Measurements from ENCODE around the gene ZBTB46. TPM values are rescaled to one million over a fixed set of nuclear protein-coding genes. Genes with fewer than 3 reads are reported as not detected.

The ZBTB46 gene
- total RNA-seq, 1 experiment from 2014 or later, result 3.6 TPM

- Histone ChIP-seq H3K79me2 (ENCODE audit: low read depth) (peaks cover 2% of the 10 kb centered on the region; the same call in 1 of the 2 replicates), H3K36me3 (ENCODE audit: low read depth) (no peaks in the 10 kb centered on the region), H3K9me2 (ENCODE audit: insufficient read depth) (no peaks in the 10 kb centered on the region), H3K4me1 (replicated peaks; ENCODE audit: insufficient read depth) (peaks cover 1% of the 10 kb centered on the region; the same call in 1 of the 2 replicates), H3K27ac (no peak overlapping the region), H3K4me3 (no peak overlapping the region), H2AFZ (no peak overlapping the region), H4K20me1 (ENCODE audit: insufficient read depth) (0 out of 2 replicates have a peak, but pooled peaks cover 5% of the 10 kb centered on the region), H3K4me2 (no peak overlapping the region), H3K9me3 (ENCODE audit: insufficient read depth, low read depth) (no peaks in the 10 kb centered on the region), H3K27me3 (ENCODE audit: insufficient read depth, low read depth) (no peaks in the 10 kb centered on the region), H3F3A (ENCODE audit: insufficient read depth, low read depth) (peaks cover 40% of the 10 kb centered on the region; the same call in 1 of the 2 replicates)
- BruUV-seq (replicated peaks), result no TSS peak
- POLR2A ChIA-PET (ENCODE audit: unreplicated experiment), result no interaction called here
- DNase-seq, result no peak
- TF ChIP-seq CTCF (conservative IDR thresholded peaks at IDR 0.05) (no peak), EZH2 (IDR thresholded peaks at IDR 0.05; ENCODE audit: low read depth) (no peak)
- CTCF ChIA-PET, result no interaction called here
- intact Hi-C loops (cut with micrococcal nuclease; ENCODE audit: unreplicated experiment), result no loop called here
Measured at GRCh38 chr20:63746751-63747315, 84.2 kb downstream of the ZBTB46 start.

- intact Hi-C loops (cut with micrococcal nuclease; ENCODE audit: unreplicated experiment), result no loop called here
- peaks cover 5% of the 10 kb centered on the region; the same call in 1 of the 2 replicates for H4K20me1 ChIP-seq (ENCODE audit: insufficient read depth)
- ChIA-PET POLR2A (ENCODE audit: unreplicated experiment) (no interaction called here), CTCF (interaction anchor here (0.7 kb wide), 1 partner anchor 39 kb away, joined by 3 read pairs; the partner anchor contains the start of genes ARFRP1 and ZGPAT)
- H3K27me3 ChIP-seq (ENCODE audit: insufficient read depth, low read depth), result no peaks in the 10 kb centered on the region
- no peak overlapping the region for H3K4me2 ChIP-seq
- H2AFZ ChIP-seq, result no peak overlapping the region
- H3K79me2 ChIP-seq (ENCODE audit: low read depth), result peaks cover 9% of the 10 kb centered on the region; the same call in 1 of the 2 replicates
- H3K4me3 ChIP-seq, result no peak overlapping the region
- no peak overlapping the region for H3K27ac ChIP-seq
- no peaks in the 10 kb centered on the region for H3K9me2 ChIP-seq (ENCODE audit: insufficient read depth)
- no peaks in the 10 kb centered on the region for H3K9me3 ChIP-seq (ENCODE audit: insufficient read depth, low read depth)
- no peaks in the 10 kb centered on the region for H3K36me3 ChIP-seq (ENCODE audit: low read depth)
- peaks cover 39% of the 10 kb centered on the region; the same call in 1 of the 2 replicates for H3F3A ChIP-seq (ENCODE audit: insufficient read depth, low read depth)
- no TSS peak for BruUV-seq (replicated peaks)
- DNase-seq, result no peak
- TF ChIP-seq EZH2 (IDR thresholded peaks at IDR 0.05; ENCODE audit: low read depth) (no peak), CTCF (conservative IDR thresholded peaks at IDR 0.05) (no peak)
- peaks cover 8% of the 10 kb centered on the region for H3K4me1 ChIP-seq (replicated peaks; ENCODE audit: insufficient read depth)
Measured at GRCh38 chr20:63745961-63746731, 84.9 kb downstream of the ZBTB46 start.

DNA sequence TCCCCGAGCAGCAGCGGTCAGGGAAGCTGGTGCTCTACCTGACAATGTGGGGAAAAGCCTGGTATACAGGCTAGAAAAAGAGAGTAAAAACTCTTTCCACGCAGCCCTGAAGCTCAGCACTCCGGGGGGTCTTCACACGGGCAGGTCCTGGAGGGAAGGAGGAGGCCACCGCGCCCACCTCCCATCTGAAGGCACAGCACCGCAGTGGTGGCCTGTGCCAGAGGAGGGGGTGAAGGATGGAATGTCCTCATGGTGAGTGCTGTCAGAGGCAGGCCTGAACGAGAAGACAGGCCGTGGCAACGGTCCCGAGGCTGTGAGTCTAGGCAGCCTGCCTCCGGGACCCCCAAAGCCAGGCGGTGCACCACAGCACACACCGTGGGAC, 85.6 kb downstream of the ZBTB46 start:
- no TSS peak for BruUV-seq (replicated peaks)
- peaks cover 34% of the 10 kb centered on the region for H3F3A ChIP-seq (ENCODE audit: insufficient read depth, low read depth)
- peaks cover 10% of the 10 kb centered on the region; the same call in 1 of the 2 replicates for H3K79me2 ChIP-seq (ENCODE audit: low read depth)
- no peak overlapping the region for H2AFZ ChIP-seq
- no peaks in the 10 kb centered on the region for H3K9me3 ChIP-seq (ENCODE audit: insufficient read depth, low read depth)
- ChIA-PET CTCF (interaction anchor here (0.7 kb wide), 2 partner anchors 15 to 38 kb away, joined by 3 read pairs; partner anchors contain the start of genes ARFRP1 and ZGPAT), POLR2A (ENCODE audit: unreplicated experiment) (no interaction called here)
- no peak overlapping the region for H3K27ac ChIP-seq
- peaks cover 2% of the 10 kb centered on the region; the same call in 1 of the 2 replicates for H4K20me1 ChIP-seq (ENCODE audit: insufficient read depth)
- H3K9me2 ChIP-seq (ENCODE audit: insufficient read depth), result no peaks in the 10 kb centered on the region
- TF ChIP-seq EZH2 (IDR thresholded peaks at IDR 0.05; ENCODE audit: low read depth) (no peak), CTCF (conservative IDR thresholded peaks at IDR 0.05) (no peak)
- H3K4me2 ChIP-seq, result no peak overlapping the region
- no peak for DNase-seq
- H3K27me3 ChIP-seq (ENCODE audit: insufficient read depth, low read depth), result no peaks in the 10 kb centered on the region
- H3K4me1 ChIP-seq (replicated peaks; ENCODE audit: insufficient read depth), result peaks cover 9% of the 10 kb centered on the region
- no peaks in the 10 kb centered on the region for H3K36me3 ChIP-seq (ENCODE audit: low read depth)
- intact Hi-C loops (cut with micrococcal nuclease; ENCODE audit: unreplicated experiment), result no loop called here
- H3K4me3 ChIP-seq, result no peak overlapping the region
